GM13977 (cell line): ENCODE results near the gene SLC23A1.
A peak's percentile ranks its signal among the peaks of the same experiment; 100 is the strongest.

Experiments used
- DNase-seq: peaks from one replicate; pipeline ENCODE4 v3.0.0; 2012; ENCODE audit warnings: low spot score
- CTCF ChIP-seq: IDR thresholded peaks from 2 replicates; pipeline ENCODE4 v1.5.1; 2012; ENCODE audit warnings: mild to moderate bottlenecking, control low read depth; ENCODE audit not compliant: insufficient read depth; ENCODE audit errors: extremely low read depth, missing control alignments
- in situ Hi-C: fragments of 300-500 bp; cut with MboI; formaldehyde crosslinking; loops from one replicate; pipeline ENCODE4 v1.12.0; 2022; ENCODE audit warnings: low sequenced_read_pairs, low pct_unique_long_range_greater_than_20kb, mixed read lengths, inconsistent platforms; ENCODE audit not compliant: unreplicated experiment

Gene SLC23A1

GRCh38 chr5:139402561-139403158 is 19.6 kb upstream of the SLC23A1 start:
- in situ Hi-C loops = no loop called here
- DNase-seq = no peak
- peak; percentile 71 for TF ChIP-seq CTCF

DNA sequence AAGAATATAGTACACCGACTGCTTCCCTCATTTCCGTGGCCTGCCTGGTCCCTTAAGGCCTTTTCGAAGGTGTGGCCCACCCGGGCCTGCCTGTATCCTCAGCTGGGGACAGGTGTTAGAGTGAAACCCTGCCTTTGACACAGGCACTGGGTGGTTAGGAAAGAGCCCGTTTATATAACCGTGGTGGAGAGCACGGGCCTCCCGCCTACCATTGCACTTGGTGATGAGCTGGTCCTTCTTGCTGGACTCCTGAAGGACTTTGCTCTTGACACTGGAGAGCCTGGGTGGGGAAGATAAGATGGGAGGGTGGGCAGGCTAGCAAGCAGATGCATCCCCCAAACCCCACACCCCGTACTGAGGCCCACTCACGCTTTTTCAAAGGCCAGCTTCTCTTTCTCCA is 18.4 kb upstream of the SLC23A1 start:
- no peak for TF ChIP-seq CTCF
- in situ Hi-C loops = no loop called here
- no peak for DNase-seq

DNA sequence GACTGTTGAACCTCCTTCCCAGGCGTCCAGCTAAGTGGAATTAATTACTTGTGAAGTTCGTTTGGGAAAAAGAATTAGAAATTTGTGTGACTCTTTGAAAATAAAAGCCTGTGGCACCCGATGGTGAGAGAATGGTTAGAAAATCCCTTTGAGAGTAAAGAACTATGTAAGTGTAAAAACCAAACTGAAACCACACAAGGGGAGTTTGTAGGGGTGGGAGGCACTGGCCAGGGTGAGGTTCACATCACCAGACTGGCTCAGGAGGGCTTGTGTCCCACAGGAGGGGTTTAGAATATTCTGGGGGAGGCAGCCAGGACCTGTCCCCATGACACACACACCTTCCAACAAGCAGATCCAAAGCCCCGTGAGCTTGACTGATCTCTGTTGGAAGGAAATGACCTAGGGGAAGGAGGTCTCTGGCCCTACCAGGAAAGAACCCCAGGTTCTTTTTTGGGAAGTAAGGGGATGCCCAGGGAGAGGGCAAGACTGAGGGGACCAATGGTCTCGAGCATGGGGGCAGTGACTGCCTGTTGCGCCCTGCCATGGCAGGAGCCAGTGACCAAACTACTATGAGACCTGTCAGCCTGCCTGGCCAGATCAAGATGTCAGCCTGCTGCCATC is 16.5 kb upstream of the SLC23A1 start:
- in situ Hi-C loops = no loop called here

DNA sequence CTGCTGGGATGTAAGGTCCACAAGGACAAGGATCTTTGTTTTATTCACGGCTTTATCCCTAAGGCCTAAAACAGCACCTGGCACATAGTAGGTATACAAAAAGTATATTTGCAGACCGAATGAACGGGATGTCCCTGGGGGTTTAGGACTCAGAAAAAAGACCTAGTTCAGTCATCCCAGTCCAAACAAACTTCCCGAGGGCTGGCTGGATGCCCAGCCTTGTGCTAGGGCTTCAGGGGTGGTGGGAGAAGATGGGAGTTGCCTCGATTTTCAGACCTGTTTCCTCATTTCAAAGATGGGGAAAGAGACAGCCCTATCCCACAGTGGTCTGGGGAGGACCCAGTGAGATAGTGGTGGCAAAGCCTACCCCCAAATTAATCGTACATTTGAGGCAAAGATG is 14.8 kb upstream of the SLC23A1 start:
- no peak for TF ChIP-seq CTCF
- in situ Hi-C loops = no loop called here
- no peak for DNase-seq

More for the DNA sequence above, 16.5 kb upstream of the SLC23A1 start:
- DNase-seq = peak; percentile 86
- no peak for TF ChIP-seq CTCF

- in situ Hi-C loops = no loop called here
- no peak for TF ChIP-seq CTCF
- no peak for DNase-seq
Observed at GRCh38 chr5:139396691-139397090, 13.6 kb upstream of the SLC23A1 start.

GRCh38 chr5:139395844-139396640 is 12.9 kb upstream of the SLC23A1 start:
- no peak for DNase-seq
- peak; percentile 1 for TF ChIP-seq CTCF
- in situ Hi-C loops = no loop called here
